ENCODE measurements around the gene LRIG1.

LRIG1 gene

GRCh38 chr3:66441129-66441528, 59.7 kb downstream of the LRIG1 start:
- ChIA-PET CTCF (interaction anchor here (0.9 to 2.0 kb wide), 5 partner anchors 19 to 375 kb away, joined by 3 to 4 read pairs (median 3); no protein-coding TSS in a partner anchor), POLR2A (no interaction called here)
- TF ChIP-seq CTCF (IDR thresholded peaks at IDR 0.05; ENCODE audit: control extremely low read depth, extremely low read depth, low read depth, missing control alignments), result no peak
- no peak for DNase-seq (ENCODE audit: extremely low spot score)

GRCh38 chr3:66439666-66440344, 61.0 kb downstream of the LRIG1 start:
- ChIA-PET POLR2A (no interaction called here), CTCF (interaction anchor here (0.7 to 2.0 kb wide), 5 partner anchors 20 to 376 kb away, joined by 3 to 4 read pairs (median 3); no protein-coding TSS in a partner anchor)
- no peak for TF ChIP-seq CTCF (IDR thresholded peaks at IDR 0.05; ENCODE audit: control extremely low read depth, extremely low read depth, low read depth, missing control alignments)
- DNase-seq (ENCODE audit: extremely low spot score), result peak; percentile 45

GRCh38 chr3:66438046-66438445, 62.8 kb downstream of the LRIG1 start:
- DNase-seq (ENCODE audit: extremely low spot score), result no peak
- POLR2A ChIA-PET, result no interaction called here
- CTCF ChIA-PET, result no interaction called here
- TF ChIP-seq CTCF (IDR thresholded peaks at IDR 0.05; ENCODE audit: control extremely low read depth, extremely low read depth, low read depth, missing control alignments), result no peak

- POLR2A ChIA-PET, result no interaction called here
- CTCF ChIA-PET, result no interaction called here
- DNase-seq (ENCODE audit: extremely low spot score), result no peak
- TF ChIP-seq CTCF (IDR thresholded peaks at IDR 0.05; ENCODE audit: control extremely low read depth, extremely low read depth, low read depth, missing control alignments), result no peak
These were observed 63.4 kb downstream of the LRIG1 start for GRCh38 chr3:66437341-66437929.

- ChIA-PET POLR2A (no interaction called here), CTCF (no interaction called here)
- no peak for DNase-seq (ENCODE audit: extremely low spot score)
- no peak for TF ChIP-seq CTCF (IDR thresholded peaks at IDR 0.05; ENCODE audit: control extremely low read depth, extremely low read depth, low read depth, missing control alignments)
These were observed 64.8 kb downstream of the LRIG1 start for GRCh38 chr3:66435989-66436388.

GRCh38 chr3:66434726-66435125, 66.1 kb downstream of the LRIG1 start:
- no peak for DNase-seq (ENCODE audit: extremely low spot score)
- CTCF ChIA-PET, result interaction anchor here (1.2 kb wide), 1 partner anchor 9 kb away, joined by 3 read pairs; no protein-coding TSS in a partner anchor
- TF ChIP-seq CTCF (IDR thresholded peaks at IDR 0.05; ENCODE audit: control extremely low read depth, extremely low read depth, low read depth, missing control alignments), result no peak

More at GRCh38 chr3:66434726-66435125, 66.1 kb downstream of the LRIG1 start:
- POLR2A ChIA-PET, result no interaction called here

All from GM10248 (cell line).